ENCODE measurements around the gene FCRL5.

- TF ChIP-seq TBL1XR1 (IDR thresholded peaks at IDR 0.05; ENCODE audit: low read depth, low read length) (no peak), SIX5 (IDR thresholded peaks at IDR 0.05; ENCODE audit: low read depth, low read length, severe bottlenecking) (no peak)
Measured at GRCh38 chr1:157483635-157484034, 68.7 kb downstream of the FCRL5 start.

All from GM12878 (cell line).